ENCODE results near the gene TENT4A. TPM values are rescaled to one million over a fixed set of nuclear protein-coding genes. Genes with fewer than 3 reads are reported as not detected.

Gene TENT4A
- polyA plus RNA-seq, 3 donors, result 23.6 to 37.9 (median 26.9) TPM

DNA sequence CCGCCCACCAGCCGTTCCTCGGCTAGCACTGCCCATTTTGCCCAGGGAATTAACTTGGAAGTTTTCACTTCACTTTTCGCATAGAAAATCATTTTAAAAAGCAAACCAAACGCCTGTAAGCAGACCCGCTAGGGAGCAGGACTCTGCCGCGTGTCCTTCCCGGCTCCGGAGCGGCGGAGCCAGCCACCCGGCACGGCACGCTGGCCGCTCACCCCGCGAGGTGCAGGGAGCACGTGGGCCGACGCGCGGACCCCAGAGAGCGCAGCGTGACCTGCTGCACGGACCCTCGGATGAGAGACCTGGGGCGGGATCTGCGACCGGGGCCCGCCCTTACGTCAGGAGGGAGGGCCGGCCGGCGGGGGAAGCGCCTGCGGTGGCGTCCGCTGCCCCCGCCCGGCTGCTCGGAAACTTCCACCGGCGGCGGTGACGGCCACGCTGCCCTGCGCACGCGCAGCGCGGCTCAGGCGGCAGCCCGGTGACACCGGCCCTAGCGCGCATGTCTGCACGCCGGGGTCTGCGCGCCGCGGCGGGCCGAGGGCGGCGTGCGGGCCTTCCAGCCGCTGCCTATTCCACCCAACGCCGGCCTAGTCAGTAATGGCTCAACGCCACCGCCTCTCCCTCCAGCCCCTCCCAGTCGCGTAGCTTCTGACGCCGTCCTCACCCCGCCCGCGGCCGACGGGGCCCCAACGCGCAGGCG is 507 bp upstream of the TENT4A start:
- peak; percentile 88 to 97 (median 96) for DNase-seq (ENCODE audit: extremely low read depth in 1 of 11, low read depth in 9 of 11, low spot score in 4 of 11)

DNA sequence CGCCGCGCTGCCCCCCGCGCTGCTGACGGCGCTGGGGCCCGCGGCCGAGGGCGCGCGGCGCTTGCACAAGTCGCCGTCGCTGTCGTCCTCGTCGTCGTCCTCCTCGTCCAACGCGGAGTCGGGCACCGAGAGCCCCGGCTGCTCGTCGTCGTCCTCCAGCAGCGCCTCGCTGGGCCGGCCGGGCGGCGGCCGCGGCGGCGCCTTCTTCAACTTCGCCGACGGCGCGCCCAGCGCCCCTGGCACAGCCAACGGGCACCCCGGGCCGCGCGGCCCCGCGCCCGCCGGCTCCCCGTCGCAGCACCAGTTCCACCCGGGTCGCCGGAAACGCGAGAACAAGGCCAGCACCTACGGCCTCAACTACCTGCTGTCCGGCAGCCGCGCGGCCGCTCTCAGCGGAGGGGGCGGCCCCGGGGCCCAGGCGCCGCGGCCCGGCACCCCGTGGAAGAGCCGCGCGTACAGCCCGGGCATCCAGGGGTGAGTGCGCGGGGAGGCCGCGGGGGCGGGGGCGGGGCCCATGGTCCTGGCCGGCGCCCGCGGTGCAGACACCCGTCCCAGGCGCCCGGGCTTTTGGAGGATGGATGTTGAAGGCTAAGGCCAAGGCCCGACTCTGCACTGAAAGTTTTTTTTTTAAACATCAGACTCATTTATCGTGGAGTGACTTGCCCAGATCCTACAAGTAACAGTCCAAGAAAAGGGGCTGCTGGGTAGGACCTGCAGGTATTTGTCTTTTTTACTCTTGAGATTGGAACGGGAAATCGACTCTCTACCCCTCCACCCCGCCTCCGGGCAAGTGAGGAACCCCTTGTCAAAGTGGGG is 1.2 kb downstream of the TENT4A start:
- peak in 2 of 11 donors; percentile 9 to 12 for DNase-seq (ENCODE audit: extremely low read depth in 1 of 11, low read depth in 9 of 11, low spot score in 4 of 11)

GRCh38 chr5:6715271-6715670 is 2.0 kb downstream of the TENT4A start:
- no peak for DNase-seq (ENCODE audit: extremely low read depth in 1 of 11, low read depth in 9 of 11, low spot score in 4 of 11)

DNA sequence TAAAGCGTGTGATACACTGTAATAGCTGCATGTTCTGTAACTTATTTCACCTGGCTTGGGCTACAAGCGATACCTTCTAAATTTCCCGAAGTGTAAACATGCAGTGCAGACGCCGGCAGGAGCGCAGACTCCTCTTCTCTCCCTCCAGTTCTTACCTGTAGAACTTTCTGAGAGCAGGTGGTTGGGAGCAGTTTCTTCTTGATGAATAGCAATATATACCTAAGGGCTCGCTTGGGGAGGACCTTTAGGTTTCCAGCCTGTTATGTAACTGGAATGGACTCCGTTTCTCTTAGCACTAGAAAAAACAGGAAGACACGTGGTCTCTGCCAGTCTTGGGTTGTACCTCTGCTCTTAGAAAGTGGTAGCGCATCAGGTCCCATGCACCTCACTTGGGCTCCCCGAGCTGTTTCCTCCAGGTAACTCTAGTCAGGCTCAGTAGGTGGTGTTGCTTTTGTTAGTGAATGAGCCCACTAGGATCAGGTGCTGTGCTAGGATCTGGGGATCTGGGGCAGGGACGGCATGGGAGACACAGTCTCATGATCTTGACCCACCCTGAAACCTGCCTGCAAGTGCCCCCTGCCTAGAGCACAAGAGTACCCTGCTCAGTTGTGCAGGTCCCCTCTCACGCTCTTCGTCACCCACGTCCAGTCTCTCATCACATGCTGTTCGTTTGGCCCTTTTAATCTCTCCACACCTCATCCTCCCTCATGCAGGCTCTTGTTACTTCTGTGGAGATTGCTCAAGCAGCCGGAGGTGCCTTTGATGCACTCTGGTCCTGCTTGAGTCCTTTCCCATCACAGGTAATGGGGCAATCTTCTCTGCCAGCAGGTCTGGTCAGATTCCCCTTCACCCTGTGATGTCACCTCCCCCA is 2.8 kb downstream of the TENT4A start:
- DNase-seq (ENCODE audit: extremely low read depth in 1 of 11, low read depth in 9 of 11, low spot score in 4 of 11), result no peak

GRCh38 chr5:6716629-6717149 is 3.5 kb downstream of the TENT4A start:
- DNase-seq (ENCODE audit: extremely low read depth in 1 of 11, low read depth in 9 of 11, low spot score in 4 of 11), result no peak

GRCh38 chr5:6717247-6717646 is 4.0 kb downstream of the TENT4A start:
- no peak for DNase-seq (ENCODE audit: extremely low read depth in 1 of 11, low read depth in 9 of 11, low spot score in 4 of 11)

DNA sequence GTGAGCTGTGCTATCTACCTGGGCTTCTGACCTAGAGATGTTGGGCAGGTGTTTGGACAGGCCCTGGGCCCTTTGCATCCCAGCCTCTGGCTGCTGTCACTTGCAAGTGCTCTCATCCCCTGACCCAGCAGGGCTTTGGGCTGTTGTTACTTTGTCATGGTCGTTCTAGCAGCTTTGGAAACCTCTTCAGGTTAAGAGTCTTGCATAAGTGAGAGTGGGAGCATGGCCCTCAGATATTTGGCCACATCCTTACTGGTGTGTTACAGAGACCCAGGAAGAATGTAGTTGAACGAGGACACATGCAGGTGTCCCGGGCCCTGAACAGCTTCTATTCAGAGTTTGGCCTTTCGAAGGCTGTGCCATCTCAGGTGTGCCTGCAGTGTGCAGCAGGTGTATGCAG is 4.5 kb downstream of the TENT4A start:
- DNase-seq (ENCODE audit: extremely low read depth in 1 of 11, low read depth in 9 of 11, low spot score in 4 of 11), result no peak

GRCh38 chr5:6718161-6718681 is 5.0 kb downstream of the TENT4A start:
- no peak for DNase-seq (ENCODE audit: extremely low read depth in 1 of 11, low read depth in 9 of 11, low spot score in 4 of 11)

GRCh38 chr5:6718718-6719117 is 5.5 kb downstream of the TENT4A start:
- DNase-seq (ENCODE audit: extremely low read depth in 1 of 11, low read depth in 9 of 11, low spot score in 4 of 11), result no peak

DNA sequence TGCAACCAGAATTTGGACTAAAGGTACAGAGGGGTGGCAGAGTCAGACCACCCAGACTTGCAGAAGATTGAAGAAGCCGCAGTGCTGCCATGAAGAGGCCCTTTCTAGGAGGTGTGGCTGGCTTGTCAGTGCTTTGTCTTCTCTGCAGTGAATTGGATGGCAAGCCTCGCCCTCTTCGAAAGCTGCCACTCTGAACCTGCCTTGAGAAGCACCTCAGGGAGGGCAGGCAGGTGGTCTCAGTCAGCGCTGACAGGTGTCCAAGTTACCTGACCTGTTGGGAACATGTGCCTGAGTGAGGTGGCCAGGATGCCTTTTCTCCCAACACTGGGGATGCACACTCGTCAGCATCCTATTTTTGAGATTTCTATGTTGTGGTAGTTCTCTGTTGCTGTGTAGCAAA is 6.2 kb downstream of the TENT4A start:
- no peak for DNase-seq (ENCODE audit: extremely low read depth in 1 of 11, low read depth in 9 of 11, low spot score in 4 of 11)

DNA sequence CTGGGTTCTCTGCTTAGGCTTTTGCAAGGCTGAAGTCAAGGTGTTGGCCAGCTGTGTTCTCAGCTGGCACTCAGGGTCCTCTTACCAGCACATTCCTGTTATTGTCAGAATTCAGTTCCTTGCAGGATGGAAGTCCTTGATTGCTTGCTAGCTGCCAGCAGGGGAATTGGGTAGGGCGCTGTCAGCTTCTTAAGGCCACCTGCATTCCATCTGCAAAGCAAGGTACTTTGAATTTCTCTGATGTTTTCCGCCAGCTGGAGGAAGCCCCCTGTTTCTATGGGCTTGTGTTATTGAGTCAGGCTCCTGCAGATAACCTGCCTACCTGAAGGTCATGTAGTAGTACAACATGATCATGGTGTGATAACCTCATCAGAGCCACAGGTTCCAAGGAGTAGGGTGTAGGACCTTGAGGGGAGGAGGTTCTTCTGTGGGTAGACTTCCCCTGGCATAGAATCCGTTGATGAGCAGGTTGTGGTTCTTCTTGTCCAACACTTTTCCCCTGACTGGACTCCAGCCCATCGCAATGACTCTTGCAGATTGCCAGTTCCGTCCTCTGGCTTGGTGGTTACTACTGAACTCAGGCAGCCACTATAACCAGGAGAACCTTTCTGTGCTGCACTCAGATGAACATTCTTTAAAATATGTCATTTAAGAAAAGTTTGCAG is 6.8 kb downstream of the TENT4A start:
- no peak for DNase-seq (ENCODE audit: extremely low read depth in 1 of 11, low read depth in 9 of 11, low spot score in 4 of 11)

DNA sequence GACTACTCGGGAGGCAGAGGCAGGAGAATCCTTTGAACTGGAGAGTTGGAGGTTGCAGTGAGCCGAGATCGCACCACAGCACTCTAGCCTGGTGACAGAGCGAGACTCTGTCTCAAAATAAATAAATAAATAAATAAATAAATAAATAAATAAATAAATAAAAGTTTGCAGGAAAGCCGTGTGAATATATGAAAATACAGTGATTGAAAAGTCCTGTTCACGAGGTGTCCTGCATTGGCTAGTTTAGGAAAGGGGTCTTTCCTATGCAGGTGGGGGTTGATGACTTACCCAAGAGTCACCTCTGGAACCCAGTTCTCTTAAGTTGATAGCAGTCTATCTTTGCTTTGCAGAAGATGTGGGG is 7.3 kb downstream of the TENT4A start:
- DNase-seq (ENCODE audit: extremely low read depth in 1 of 11, low read depth in 9 of 11, low spot score in 4 of 11), result no peak

DNA sequence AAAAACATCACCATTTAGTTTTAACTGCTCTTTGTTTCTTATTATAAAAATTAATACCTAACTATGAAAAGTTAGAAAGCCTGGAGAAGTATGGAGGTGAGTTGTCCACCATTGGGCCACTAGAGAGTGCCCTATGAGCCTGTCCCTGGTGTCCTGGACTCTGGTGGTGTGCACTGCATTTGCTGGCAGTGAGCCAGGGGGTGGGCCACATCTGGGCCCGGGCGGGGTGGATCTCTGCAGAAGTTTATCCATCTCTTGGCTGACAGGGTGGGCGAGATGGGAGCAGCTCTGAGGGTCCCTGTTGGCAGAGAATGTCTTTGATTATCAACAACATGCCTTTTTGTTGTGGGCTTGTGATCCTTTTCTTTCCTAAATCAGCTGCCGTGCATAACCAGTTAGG is 8.2 kb downstream of the TENT4A start:
- no peak for DNase-seq (ENCODE audit: extremely low read depth in 1 of 11, low read depth in 9 of 11, low spot score in 4 of 11)

DNA sequence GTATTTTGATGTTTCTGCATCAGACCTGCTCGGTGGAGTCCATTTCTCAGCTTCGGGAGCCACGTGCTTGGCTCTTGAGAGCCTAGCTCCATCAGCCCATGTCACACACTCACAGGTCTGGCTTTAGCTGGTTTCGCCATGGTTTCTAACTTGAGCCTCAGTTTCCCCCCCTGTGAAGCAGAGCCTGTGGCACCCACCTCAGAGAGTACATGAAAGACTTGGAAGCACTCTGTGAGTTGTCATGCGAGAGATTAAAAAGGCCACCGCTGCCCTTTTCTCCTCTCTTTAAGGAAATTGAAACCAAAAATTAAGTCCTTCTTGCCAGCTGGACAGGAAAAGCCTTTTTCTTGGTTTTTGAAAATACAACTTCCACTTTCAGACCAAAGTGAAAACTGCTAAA is 8.8 kb downstream of the TENT4A start:
- no peak for DNase-seq (ENCODE audit: extremely low read depth in 1 of 11, low read depth in 9 of 11, low spot score in 4 of 11)

DNA sequence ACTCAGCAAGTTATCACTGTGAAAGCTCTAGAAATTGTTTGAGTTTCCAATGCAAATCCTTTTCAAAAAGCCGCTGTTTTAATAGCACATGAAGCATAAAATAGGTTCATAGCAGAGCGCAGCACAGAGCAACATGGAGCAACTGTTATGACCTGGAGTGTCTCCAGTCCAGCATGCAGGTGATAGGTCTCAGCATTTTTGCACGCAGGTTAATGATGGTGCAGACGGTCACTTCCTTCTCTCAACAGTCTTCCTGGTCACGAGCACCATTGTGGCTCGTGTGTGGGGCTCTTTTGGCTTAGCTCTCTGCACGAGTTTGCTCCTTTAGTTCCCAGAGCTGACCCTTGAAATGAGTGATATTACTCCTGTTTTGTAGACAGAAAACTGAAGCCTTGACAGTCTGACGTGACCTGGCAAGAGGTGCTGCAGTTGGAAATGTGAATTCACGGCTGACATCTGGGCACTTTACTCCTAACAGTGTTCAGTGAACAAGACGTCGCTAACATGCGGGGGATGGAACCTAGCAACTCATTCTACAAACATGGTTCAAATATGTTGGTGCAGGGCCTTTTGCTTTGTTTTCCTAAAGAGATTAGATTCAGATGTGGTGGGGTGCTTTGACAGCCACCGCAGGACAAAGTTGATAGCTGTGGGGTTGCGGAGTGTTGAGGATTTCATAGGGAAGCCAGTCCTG is 10.0 kb downstream of the TENT4A start:
- no peak for DNase-seq (ENCODE audit: extremely low read depth in 1 of 11, low read depth in 9 of 11, low spot score in 4 of 11)

GRCh38 chr5:6723816-6724300 is 10.6 kb downstream of the TENT4A start:
- DNase-seq (ENCODE audit: extremely low read depth in 1 of 11, low read depth in 9 of 11, low spot score in 4 of 11), result no peak

DNA sequence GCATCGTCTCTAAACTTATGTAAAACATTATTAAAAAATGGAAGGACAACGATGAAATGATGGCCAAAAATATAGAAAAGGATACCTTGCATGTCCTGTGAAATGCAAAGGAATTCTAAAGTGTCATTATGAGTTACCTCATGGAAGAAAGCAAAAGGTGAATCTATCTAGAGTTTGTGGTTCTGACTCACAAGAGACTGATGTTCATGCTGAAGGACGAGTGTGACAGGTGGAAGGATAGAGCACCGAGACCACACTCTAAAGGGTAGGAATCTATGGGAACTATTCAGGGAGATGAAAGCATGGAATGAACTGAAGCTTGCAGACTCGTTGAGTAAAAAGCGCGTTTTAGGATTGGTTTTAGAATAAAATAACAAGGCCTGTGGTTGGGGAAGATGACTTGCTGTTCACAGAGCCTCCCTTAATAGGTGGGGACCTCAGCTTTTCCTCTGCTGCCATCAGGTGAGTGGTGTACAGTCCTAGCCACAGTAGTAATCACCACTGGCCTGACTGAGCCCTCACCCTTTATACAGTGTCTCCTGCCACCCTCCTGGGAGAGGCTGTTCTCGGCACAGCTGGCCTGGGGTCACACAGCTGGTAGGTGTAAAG is 11.2 kb downstream of the TENT4A start:
- no peak for DNase-seq (ENCODE audit: extremely low read depth in 1 of 11, low read depth in 9 of 11, low spot score in 4 of 11)

- DNase-seq (ENCODE audit: extremely low read depth in 1 of 11, low read depth in 9 of 11, low spot score in 4 of 11), result no peak
Observed at GRCh38 chr5:6725421-6725820, 12.2 kb downstream of the TENT4A start.
